Stimulated activated CD4-positive, alpha-beta T cell treated with anti-CD3 and anti-CD28 coated beads, Interleukin-4, amount 100 ng/mL, for 1 hour (primary cell): Measurements from ENCODE around the gene KIAA0513.
"Not testable (repeated sequence)": the region's sequence is repeated elsewhere in the genome, so short reads cannot be mapped to it uniquely, and the experiment has no call there.

Experiments used
- DNase-seq: peaks from one replicate; pipeline ENCODE4 v3.0.0-alpha.2; 2020

Gene KIAA0513

DNA sequence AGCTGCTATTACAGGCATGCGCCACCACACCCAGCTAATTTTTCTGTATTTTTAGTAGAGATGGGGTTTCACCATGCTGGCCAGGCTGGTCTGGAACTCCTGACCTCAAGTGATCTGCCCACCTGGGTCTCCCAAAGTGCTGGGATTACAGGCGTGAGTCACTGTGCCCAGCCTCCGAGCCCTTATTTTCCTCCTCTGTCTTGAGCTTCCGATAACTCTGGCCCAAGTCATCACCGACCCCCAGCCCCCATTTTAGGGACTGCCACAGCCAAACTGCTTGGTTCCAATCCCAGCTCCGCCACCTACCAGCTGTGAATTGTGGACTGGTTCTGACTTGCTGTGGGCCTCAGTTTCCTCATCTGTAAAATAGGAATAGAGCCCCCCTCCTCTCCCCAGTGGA, 95.8 kb downstream of the KIAA0513 start:
- DNase-seq: not testable (repeated sequence)

DNA sequence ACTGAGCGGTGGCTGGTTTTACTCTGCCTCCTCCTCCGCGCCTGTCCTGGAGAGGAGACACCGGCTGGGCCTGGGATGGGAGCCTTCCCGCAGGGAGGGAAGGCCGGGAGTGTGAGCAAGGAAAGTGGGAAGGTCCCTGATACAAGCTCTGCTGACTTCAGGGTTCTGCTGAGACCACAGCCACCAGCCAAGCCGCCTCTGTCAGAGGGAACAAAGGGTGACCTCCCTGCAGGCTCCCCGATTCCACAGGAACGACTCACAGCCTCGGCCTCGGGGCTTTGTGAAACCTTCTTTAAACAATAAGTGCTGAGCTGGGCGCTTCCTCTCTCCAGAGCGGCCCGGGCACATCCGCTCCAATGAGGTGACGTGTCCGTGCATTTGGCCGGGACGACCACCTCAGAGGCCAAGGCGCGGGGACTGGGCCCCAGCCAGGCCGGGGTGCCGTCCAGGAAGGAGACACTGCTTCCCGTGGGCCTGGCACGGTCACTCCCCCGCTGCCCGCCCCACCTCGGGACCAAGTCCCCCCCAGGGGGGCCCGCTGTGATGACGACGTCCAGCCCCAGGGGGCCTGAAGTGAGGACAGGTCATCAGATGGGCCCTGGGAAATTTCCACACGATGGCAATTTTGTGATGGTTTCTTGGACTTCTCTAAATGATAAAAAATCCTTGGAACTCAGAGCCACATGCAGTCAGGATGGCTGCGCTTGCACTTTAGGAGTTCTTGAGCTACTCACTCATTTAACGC, 96.5 kb downstream of the KIAA0513 start:
- no peak for DNase-seq

GRCh38 chr16:85124636-85125346, 97.2 kb downstream of the KIAA0513 start:
- no peak for DNase-seq

DNA sequence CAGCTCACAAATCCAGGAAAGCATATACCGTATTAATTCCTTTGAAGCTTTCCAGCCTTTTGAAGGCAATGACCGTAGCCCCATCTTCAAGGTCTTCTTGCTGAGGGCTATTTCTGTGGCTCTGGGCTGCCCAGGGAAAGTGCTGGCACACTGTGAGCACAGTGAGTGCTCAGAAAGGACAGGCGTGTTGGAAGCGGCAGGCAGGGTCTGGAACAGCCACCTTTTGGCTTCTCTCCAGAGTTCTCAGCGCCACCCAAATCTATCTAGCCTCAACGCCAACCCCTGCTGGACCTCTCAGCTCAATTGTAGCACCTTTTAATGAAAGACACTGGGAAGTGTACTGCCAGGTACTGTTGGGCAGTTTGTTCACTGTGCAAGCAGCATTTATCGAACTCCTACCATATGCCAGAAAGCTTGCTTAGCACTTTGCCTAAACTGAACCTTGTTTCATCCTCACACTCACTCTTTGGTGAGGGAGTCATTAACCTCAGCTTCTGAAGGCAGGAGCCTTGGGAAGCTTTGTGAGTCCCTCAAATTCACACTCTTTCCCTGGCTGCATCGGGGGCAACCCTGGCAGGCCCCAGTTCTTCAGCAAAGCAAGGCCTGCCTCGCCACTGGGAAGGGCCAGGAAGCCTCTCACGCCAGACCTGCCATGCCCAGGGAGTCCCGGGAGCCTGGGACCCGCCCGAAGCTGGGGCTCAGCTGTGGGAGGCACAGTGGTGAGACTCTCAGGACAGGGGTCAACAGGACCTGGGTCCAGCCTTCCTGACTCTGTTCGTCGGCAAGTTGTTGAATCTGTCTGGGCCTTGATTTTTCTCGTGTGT, 98.2 kb downstream of the KIAA0513 start:
- DNase-seq: no peak

GRCh38 chr16:85126394-85126704, 98.8 kb downstream of the KIAA0513 start:
- DNase-seq: no peak

GRCh38 chr16:85126705-85127378, 99.2 kb downstream of the KIAA0513 start:
- peak; percentile 49 for DNase-seq

DNA sequence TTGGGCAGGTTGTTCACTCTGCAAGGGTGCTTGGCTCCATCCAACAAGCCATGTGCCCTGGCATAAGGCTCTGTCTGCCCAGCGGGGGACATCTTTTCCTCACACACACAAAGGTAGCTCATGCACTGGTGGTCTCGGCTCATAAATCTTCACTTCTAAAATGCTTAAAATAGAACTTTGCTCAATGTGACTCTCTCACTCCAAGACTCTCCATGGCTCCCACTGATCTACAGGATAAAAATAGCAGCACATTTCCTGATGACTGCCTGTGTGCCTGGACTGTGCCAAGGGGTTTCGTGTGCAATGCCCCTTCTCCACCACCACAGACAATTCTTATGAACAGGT, 99.8 kb downstream of the KIAA0513 start:
- DNase-seq: no peak

DNA sequence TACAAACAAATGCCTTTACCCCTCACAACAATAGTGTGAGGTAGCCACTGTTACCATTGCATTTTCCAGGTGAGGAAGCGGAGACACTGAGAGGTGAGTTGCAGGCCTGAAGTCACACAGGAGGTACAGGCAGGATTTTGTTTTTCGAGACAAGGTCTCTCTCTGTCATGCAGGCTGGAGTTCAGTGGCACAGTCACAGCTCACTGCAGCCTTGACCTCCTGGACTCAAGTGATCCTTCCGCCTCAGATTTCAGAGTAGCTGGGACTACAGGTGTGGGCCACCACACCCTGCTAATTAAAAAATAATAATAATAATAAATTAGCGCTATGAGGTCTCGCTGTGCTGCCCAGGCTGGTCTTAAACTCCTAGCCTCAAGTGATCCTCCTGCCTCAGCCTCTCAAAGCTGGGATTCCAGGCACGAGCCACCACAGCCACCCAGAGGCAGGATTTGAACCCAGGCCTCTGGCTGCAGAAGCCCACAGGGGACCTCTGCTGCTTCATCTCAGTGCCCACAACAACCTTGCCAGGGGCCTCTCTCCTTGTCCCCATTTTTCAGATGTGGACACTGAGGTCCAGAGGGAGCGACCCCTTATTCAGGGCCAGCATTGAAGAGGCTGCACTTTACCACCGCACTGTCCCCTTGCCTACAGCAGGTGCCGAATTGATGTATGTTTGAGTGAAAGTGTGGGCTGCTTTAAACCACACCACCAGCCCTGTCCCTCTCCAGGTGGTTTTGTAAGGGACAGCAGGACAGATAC, 100.7 kb downstream of the KIAA0513 start:
- no peak for DNase-seq

GRCh38 chr16:85129876-85130704, 102.5 kb downstream of the KIAA0513 start:
- DNase-seq: no peak

DNA sequence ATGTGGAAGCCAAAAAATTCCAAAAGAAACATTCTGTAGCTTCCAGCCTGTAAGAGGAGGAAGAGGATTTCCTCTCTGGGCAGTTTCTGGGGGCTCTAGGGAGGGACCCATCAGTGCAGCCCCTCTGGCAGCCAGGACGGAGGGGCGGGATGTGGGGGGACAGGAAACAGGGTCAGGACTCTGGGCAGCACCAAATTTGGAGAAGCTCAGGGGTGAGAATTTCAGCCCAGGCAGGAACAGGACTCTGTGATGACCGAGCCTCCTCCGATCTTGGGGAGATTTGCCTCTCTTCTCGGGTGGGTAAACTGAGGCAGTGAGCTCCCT, 103.1 kb downstream of the KIAA0513 start:
- no peak for DNase-seq

DNA sequence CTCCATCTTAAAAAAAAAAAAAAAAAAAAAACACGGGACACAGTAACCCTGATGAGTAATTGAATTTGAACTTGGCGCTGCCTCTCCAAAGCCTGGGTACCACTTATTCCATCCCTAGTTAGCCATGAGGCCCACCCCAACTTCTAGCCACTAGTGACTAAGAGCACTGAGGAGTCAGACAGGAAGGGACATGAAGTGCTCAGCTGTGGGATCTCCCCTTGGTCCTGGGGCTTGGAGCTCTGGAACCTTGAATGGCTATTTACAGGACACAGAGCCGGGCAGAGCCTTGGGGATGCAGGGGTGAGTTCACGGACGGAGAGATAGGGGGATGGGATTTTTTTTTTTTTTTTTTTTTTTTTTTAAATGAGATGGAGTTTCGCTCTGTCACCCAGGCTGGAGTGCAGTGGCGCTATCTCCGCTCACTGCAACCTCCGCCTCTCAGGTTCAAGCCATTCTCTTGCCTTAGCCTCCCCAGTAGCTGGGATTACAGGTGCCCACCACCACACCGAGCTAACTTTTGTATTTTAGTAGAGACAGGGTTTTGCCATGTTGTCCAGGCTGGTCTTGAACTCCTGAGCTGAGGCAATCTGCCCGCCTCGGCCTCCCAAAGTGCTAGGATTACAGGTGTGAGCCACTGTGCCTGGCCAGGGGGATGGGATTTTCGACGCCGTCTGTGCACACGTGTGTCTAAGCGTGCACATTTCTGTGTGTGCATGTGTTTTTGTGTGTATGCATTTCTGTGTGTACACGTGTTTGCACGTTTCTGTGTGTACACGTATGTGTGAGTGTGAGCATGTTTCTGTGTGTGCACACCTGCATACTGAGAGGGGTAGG, 105.1 kb downstream of the KIAA0513 start:
- DNase-seq: no peak

DNA sequence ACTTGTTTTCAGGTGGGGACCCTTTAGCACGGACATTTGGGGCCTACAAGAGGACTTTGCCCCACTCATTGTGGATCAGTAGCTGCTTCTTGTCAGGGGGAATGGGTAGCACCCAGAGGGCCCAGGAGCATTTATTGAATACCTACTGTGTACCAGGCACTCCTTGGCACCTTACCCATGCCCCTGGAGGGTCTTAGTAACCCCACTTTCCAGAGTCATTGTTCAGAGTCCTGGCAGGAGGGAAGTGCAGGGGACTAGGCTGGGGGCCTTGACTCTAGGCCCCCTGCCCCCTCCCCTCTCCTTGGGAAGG, 105.7 kb downstream of the KIAA0513 start:
- DNase-seq: no peak

DNA sequence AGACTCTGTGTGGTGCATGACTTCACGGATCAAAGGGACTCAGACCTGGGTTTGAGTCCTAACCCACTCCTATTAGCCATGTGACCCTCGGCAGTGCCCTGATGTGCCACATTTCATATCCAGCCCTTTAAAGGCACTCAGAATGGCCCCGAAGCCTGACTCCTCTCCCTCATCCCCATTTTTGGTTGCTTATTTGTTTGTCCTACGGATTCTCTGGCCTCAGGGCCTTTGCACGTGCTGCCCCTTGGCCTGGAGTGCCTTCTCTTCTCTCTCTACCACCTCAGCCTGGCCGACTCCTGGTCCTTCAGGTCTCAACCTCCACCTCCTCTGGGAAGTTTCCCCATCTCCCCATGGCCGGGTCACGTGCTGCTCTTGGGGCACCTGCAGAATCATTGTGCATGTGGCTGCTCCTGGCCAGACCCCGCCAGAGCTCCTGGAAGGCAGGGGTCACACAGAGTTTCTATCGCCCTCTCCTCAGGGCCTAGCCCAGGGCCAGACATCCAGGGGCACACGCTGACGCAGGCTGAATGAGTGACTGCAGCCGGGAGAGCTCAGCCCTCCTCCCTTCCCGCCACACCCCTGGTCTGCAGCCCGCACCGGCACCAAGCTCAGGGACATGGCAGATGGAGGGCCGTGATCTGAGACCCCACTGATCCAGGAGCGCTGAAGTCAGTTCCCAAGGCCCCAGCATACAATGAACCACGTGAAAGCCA, 106.6 kb downstream of the KIAA0513 start:
- DNase-seq: no peak

- DNase-seq: no peak
These were observed 107.2 kb downstream of the KIAA0513 start for GRCh38 chr16:85134789-85135142.

GRCh38 chr16:85136213-85136701, 108.7 kb downstream of the KIAA0513 start:
- no peak for DNase-seq

DNA sequence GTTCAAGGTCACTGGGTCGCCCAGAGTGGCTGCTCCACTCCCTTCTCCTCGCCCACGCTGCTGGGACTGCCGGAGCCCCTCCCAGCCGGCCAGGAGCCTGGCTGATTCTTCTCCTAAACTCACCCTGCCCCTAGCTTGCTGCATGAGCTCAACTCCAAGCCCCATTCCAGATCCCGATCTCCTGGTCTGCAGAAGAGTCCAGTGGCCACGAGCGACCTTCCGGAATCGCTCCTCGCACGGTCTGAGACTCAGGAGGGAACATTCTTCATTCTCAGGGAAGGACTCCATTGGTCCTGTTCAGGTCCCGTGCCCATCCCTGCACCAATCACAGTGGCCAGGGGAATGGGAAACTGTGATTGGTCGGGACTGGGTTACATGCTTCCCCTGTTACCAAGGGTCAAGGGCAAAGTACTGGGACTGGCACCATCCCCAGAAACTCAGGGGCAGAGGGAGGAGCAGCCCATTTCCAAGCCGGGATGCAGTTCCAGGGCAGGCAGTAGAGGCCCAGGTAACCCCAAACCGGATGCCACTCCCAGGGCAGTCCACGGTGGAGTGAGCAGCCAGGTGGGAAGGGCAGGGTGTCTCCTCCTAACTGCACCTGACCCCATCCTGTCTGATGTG, 109.2 kb downstream of the KIAA0513 start:
- no peak for DNase-seq

GRCh38 chr16:85137323-85138072, 109.9 kb downstream of the KIAA0513 start:
- no peak for DNase-seq

- no peak for DNase-seq
These were observed 110.7 kb downstream of the KIAA0513 start for GRCh38 chr16:85138073-85138824.
